SK-N-DZ (cell line): Measurements from ENCODE around the gene SIMC1.
A peak's percentile ranks its signal among the peaks of the same experiment; 100 is the strongest.

Source experiments
- DNase-seq: peaks from one replicate; pipeline ENCODE4 v3.0.0-alpha.2; 2015; ENCODE audit warnings: low spot score

Gene SIMC1

DNA sequence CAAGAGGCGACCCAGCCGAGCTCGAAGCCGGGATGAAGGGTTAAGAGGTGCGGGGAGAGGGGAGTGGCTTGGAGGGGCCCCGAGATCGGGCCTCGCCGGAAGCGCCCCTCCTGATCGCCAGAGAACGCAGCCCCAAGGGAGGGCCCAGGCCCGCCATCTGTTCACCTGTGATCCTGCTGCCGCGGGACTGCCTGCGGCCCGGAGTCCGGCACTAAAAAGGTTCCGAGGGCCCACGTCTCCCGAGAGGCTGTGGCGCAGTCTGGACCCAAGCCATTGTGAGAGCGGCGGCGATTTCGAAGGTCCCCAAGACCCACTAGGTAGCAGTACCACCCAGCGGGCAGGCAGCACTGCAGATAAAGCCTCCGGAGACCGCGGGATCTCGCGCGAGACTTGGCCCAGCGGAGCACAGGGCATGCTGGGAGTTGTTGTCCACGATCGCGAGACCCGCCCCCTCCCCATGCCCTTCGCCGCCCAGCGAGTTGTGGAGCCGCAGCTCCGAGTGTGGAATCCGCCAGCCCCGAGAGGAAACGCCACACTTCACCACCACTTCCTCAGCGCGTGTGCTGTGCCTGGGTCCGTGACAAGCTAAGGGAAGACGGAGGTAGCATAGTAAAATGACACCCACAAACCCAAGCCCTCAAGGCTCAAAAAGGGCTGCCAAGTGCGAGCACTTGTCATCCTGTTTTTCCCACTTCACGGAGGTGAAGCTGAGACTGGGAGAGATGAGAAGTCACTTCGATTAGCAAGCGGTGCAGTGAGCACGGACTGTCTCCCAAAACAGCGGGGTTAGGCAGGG, 123.4 kb downstream of the SIMC1 start, which contains the start of gene KIAA1191:
Gene KIAA1191 (minus strand): TSS at position 328 of the 796 bp plus-strand sequence. CDS start 2,256 bp downstream, outside the sequence.
- DNase-seq = peak; percentile 90

DNA sequence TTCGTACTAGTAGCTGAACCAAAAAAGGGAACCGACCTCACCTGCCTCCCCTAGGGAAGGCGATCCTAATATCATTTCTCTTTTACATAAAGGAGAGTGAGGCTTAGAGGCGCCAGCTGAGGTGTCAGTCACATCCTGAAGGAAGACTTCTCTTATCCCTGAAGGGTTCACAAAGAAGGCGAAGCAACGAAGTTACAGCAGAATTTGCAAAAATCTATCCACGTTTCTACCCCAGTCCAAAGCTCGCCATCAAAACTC, 123.9 kb downstream of the SIMC1 start:
- no peak for DNase-seq

DNA sequence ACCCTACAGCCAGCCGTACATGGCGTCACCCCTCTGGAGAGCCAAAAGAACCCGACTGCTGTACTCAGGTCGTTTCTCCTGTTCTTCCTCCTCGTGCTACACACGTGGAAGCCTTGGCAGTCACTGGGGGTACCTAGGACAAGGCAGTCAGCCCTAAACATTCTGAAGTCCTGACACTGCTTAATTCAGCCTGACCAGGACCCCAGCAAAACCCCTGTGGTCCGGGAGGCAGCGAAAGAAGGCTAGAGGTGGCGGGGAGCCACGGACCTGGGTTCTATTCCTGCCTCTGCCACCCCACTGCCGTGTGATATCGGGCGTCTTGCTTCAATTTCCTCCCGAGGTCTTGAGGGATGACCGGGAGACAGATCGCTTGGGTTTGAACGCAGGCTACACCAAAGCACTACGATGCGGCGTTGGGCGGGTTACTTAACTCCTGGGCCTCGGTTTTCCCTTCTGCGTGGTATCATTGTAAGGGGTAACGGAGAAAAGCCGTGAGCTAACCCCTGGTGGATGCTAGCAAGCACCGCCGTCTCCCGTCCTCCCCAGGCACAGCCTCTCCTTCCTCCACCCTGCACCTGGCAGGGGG, 126.6 kb downstream of the SIMC1 start:
- no peak for DNase-seq

DNA sequence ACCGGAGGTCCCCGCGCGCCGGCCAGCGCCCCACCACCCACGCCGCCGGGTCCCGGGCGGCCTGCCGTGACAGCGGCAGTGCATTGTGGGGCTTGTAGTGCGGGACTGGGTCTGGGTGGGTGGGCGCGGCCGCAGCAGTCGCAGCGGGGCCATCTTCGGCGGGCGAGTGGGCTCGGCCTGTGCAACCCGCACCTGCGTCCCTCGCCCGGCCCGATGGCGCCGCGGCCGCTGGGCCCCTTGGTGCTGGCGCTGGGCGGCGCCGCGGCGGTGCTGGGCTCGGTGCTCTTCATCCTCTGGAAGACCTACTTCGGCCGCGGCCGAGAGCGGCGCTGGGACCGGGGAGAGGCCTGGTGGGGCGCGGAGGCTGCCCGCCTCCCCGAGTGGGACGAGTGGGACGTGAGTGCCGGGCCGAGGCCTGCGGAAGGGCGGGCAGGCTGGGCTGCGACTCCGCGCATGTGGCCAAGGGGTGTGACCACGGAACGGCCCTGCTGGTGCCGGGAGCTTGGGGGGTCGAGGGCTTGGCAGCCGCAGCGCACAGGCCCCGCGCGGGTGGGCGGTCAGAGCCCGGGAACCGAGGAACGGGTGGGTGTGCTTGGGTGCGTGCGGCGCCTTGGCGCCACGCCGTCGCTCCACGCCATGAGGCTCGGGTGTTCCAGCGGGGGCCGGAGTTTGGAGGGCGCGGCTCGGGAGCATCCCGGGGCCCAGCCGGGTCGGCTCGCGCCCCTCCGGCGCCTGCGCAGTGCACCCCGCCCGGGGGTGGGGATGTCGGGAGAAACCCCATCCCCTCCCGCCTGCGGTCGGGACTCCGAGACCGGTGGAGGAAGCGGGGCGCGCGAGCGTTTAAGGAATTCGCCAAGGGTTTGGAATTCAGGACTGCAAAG, 127.4 kb downstream of the SIMC1 start, which contains the start of gene ARL10:
Gene ARL10 (plus strand): TSS at position 137 of the 881 bp plus-strand sequence. CDS start 77 bp downstream, at position 214.
- DNase-seq = peak; percentile 64

DNA sequence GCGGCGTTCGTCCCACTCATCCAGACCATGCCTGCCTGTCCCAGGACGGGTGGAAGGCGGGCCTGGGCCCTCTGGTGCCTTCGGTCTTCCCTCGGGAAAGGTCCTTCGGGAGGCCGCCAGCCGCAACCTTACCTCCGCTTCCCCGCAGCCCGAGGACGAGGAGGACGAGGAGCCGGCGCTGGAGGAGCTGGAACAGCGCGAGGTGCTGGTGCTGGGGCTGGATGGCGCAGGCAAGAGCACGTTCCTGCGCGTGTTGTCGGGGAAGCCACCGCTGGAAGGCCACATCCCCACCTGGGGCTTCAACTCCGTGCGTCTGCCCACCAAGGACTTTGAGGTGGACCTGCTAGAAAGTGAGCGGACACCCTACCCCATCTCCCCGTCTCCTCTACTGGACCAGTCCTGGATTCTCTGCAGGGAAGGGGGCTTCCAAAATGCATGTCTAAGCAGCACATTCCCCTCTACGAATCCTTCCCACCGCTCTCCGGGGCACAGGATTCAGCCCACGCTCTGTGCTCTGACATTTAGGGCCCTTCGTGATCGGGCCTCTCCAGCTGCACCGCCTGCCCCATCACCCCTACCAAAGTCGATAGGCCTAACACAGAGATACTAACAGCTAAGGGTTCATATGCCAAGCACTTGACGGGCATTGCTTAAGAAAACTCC, 128.1 kb downstream of the SIMC1 start:
- no peak for DNase-seq

DNA sequence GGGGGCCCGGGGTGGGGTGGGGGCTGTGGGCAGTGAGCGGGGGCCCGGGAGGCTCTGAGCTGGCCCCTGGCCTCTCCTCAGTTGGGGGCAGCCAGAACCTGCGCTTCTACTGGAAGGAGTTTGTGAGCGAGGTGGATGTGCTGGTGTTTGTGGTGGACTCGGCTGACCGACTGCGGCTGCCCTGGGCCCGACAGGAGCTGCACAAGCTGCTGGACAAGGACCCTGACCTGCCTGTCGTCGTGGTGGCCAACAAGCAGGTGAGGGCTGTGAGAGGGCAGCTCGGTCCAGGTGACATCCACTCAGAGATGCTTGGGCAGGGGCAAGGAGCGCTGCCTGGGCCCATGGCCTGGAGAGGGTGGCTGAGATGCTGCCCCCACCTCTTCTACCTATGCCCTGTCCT, 130.5 kb downstream of the SIMC1 start:
- no peak for DNase-seq

DNA sequence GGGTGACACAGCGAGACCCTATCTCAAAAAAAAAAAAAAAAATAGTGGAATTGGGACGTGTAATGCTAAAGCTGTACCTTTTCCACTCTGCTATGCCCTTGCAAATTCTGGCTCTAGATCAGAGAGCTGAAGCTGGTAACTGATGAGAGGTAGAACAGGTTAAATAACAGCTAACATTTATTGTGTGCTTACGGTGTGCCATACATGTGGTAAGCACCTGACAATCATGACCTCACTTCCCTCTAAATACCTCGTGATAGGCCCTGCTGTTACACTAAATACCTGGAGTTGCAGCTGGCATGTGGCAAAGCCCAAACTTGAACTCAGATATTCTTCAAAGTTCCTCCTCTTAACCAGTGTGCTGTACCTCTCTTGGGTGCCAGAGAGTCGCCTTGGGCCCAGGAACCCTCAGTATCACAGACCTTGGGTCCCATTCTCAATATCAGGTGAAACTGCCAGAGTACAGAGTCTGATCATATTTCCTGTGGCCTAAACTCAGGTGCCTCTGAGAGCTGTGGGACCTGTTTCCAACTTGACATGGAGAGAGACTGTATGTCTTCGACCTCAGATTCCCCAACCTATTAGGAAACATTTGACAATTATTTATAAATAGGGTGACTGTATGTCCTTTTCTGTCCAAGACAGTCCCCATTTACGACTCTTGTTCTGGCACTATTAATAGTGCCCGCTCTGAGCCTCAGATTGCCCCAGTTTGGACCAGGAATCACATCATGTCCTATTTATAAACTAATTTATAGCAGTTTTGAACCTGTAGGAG, 131.9 kb downstream of the SIMC1 start:
- no peak for DNase-seq

DNA sequence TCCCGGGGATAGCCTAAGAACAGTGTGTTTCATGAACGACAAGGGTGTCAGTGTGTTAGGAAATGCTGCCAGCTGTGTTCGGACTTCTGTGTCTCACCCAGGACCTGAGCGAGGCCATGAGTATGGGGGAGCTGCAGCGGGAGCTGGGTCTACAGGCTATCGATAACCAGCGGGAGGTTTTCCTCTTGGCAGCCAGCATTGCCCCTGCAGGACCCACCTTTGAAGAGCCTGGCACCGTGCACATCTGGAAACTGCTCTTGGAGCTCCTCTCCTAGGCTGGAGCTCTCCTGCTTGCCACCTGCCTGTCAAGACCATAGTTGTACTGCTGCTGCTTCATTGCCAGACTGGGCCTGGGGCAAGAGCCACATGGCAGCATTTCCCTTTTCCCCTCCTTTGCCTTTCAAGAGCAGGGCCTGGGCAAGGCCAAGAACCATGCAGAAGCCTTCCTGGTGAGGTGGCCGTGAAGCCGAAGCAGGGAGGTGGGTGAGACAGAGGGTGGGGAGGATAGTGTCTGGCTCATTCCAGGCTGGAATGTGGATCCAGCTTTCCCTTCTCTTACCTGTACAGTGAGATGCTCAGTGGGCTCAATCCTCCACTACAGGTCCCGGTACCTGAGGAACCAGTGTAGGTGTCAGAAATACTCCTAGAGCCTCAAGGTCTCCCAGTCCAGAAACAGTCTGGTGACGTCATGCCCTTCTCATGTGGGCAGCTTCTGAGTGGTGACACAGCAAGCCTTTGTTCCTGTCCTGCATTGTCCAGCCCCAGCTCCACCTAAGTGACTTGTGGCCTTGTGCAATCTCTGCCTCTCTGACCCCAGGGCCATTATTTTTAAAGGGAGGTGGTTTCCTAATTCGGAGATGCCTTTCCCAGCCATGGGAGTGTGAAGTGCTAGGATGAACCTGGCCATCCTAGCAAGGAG, 133.7 kb downstream of the SIMC1 start:
- DNase-seq = no peak

DNA sequence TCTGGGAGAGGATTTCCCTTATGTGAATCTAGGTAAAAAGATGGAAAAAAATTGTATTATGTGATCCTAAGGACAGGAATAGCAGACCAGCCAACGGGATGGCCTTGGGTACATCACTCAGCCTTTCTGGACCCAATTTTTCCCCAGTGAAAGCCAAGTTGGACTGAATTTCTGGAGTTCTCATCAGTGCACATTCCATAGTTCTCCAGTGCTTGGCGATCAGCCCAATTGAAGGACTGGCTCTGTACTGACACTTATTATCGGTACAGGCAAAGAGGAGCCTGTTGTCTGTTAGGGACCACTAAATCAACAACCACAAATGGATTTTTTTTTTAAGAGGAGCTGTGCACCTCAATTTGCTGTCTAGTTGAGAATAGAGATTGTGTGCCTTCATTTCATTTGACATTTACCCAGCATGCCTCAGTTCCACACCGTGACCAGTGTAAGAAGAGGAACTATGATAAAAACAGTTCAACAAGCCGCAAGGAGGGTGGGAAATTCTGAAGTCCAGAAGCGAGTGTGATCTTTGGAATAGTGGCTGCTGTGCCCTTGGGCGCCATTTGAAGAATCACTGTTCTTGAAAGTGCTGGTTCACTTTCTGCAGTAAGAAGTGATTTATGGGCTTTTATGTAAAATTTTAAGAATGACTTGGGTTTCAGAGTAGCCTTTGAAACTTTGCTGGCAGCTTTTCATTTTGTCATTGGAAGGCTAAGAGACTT, 135.0 kb downstream of the SIMC1 start:
- DNase-seq = no peak

DNA sequence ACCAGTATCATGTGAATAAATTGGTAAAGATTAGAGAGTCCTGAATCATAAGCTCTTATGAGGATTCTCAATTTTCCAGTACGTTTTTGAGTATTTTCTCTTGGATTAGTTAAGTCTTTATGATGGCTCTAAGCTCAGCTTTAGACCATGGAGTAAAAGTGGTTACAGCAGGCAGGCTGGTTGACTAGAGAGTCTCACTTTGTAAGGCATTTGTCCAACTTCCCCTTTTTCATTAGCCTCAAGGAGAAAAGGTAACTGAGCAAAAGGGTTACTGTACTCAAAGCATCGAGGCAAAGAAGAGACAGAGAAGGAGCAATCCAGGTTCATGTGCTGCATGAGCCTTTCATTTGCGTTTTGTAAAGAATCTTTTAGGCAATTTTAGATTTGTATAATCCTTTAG, 141.7 kb downstream of the SIMC1 start:
- DNase-seq = no peak

DNA sequence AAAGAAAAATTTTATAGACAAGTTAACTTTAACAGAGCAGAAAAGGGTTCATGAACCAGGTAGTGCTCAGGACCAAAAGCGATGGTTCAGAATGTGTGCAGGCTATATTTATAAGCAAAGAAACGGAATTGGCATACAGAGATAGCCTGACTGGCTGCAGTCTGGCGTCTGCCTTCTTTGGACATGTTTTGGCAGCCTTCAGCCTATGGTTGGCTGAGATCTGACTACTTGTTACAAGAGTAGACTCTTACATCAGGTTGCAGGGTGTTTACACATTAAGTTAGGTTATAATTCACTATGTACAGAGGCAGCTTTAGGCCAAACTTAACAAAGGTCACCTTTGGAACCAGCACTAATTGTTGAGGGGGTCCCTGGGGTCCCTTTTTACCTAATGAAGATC, 143.2 kb downstream of the SIMC1 start:
- DNase-seq = no peak

DNA sequence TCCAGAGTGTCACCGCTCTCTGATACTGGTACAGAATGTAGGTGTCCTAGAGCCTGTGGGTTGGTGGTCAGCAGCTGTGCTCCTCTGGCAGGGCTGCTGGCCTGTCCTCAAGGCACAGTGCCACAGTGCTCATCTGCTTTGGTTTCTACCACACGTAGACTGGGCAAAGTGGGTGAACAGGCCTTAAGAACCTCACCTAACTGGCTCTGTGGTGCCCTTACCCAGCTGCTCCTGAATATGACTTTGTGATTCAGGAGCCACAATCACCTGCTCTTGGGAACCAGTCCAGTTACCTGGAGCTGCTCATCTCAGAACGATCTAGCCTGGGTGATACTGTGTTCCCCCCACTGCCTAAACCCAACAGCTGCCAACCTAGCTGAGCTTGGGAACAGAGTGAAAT, 143.8 kb downstream of the SIMC1 start:
- DNase-seq = no peak

DNA sequence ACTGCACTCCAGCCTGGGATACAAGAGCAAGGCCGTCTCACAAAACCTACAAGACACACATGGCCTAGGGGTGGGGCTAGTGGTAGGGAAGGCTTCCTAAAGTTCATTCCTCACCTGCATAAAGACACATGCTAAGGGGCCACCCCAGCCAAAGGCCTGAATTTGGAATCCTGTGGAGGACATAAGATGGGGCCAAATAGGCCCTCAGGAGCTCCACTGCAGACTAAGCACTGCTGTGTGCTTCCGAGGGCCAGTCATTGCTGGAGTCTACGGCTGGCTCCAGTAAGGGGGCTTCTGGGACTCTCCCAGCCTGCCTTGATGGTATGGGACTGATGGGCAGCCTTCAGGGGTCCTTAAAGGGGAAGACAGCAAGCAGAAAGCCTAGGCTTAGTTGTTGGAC, 144.5 kb downstream of the SIMC1 start:
- DNase-seq = no peak

DNA sequence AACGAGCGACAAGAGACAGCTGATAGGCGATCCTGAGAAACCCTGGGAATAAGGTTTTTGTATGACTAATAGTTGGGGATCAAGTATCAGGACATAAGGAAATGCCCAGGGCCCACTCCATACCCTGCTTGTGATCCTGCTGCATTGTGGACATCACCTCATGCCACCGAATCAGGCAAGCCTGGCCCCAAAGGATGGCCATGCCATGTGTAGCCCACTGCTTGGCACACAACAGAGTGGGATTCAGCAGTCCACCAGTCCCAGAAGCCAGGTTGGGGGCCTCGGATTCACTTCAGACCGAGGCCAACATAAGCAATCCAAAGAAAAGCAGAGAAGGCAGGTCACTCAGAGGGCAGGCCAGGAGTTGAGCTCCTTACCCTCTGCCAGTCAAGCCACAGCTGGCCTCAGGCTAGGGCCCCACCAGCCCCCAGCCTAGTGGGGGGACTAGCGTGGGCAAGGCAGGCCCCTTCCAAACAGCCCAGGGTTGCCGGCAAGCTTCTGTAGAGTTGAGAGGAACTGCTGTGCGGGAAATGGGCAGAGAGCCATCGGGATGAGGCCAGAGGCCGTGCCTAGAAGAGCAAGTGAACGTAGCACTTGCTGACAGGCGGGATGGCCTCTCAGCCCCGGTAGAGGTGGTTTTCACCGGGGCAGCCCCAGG, 145.2 kb downstream of the SIMC1 start:
- no peak for DNase-seq

DNA sequence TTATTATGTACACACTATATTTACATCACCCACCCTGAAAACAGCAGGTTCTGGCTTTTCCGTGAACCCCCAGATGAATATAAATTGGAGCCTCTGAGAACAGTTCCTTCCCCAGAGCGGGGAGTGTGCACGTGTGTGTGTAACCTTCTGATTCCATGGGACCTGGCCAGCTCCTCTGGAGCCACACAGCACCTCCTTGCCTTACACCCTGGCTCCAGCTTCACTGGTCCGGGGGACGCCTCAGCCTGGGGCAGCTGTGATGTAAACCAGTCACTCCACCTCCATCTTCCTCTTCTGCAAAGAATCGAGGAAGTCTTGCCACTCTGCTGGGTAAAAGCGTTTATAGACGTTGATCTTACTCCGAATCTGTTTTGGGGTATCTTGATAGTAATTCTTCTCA, 145.7 kb downstream of the SIMC1 start:
- no peak for DNase-seq

DNA sequence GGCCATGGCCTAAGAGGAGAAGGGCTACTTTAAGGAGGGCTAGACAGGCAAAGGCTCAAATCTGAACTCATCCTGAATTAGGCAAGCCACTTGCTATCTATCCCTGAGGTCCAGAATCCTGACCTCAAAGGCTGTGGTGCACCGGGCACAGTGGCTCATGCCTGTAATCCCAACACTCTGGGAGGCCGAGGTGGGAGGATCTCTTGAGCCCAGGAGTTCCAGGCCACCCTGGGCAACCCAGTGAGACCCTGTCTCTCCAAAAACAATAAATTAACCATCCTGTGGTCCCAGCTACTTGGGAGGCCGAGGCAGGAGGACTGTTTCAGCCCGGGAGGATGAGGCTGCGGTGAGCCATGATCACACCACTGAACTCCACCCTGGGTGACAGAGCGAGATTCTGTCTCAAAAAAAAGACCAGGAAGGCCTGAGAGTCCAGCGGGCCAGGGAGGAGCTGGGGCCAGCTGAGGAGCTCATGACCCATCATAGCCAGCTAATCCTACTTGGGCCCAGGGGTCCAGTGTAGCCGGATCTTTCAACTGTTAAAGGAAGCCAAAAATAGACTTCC, 146.2 kb downstream of the SIMC1 start:
- no peak for DNase-seq

DNA sequence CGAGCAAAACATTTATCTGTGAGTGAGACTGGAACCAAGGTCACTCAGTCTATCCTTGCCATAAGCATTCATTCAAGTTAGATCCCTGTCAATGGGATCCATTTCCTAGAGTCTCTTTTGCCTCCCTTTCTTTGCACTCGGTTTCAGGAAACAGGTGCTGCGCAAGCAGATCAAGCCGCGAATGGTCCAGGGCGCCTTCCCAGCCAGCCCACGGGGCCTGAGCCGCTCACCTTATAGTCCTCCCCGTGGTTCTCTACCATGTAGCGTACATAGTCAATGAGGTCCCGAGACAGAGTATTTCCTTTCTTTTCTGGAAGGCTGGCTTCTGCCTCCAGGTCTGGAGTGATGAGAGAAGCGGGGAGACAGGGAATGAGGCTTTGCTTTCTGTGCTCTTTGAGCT, 146.8 kb downstream of the SIMC1 start:
- no peak for DNase-seq

DNA sequence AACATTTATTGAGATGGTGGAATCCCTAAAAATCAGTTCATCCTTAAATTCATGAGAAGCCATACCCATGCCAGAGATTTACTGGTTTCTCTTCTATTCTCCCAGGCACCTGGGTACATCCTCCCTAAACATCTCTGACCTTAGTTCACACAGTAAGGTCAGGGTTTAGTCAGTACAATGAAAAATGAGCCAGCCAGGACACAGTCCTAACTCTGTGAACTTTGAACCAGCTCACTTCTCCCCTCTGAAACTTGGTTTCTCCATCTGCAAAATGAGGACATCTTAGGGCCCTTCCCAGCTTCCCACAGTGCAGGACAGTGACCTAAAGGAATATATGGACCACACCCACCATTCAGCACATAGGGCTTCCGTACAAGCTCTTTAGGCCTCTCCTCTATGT, 148.3 kb downstream of the SIMC1 start:
- no peak for DNase-seq
